Mucosa of descending colon (tissue), 3 donors: ENCODE data around the gene LRRC43. TPM values are rescaled to one million over a fixed set of nuclear protein-coding genes. Genes with fewer than 3 reads are reported as not detected.
A peak's percentile ranks its signal among the peaks of the same experiment; 100 is the strongest.

Source experiments
- ATAC-seq: fragments of 200-7000 bp; cut with Tn5 transposase; one replicate; pipeline ENCODE4 v1.9.1; 2020; ENCODE audit warnings: mild to moderate bottlenecking, moderate library complexity
- DNase-seq, 3 donors: peaks; one replicate each; pipeline ENCODE4 v3.0.0-alpha.2; 2020
- H3K36me3 ChIP-seq: fragments of 200-600 bp; one replicate; pipeline ENCODE4 v1.8.0; 2021; ENCODE audit warnings: low read depth, mild to moderate bottlenecking
- H3K4me1 ChIP-seq: fragments of 200-600 bp; one replicate; pipeline ENCODE4 v1.8.0; 2021; ENCODE audit warnings: low read depth, mild to moderate bottlenecking
- H3K4me3 ChIP-seq: fragments of 200-600 bp; one replicate; pipeline ENCODE4 v1.8.0; 2021; ENCODE audit warnings: mild to moderate bottlenecking
- H3K9me3 ChIP-seq: fragments of 200-600 bp; one replicate; pipeline ENCODE4 v1.8.0; 2021; ENCODE audit warnings: mild to moderate bottlenecking
- CTCF ChIP-seq: fragments of 200-600 bp; IDR thresholded peaks from one replicate; pipeline ENCODE4 v1.8.0; 2022; ENCODE audit warnings: antibody characterized with exemption, mild to moderate bottlenecking
- intact Hi-C, 2 donors: fragments of 100-400 bp; cut with DNase I in 1 of 2; cut with micrococcal nuclease in 1 of 2; formaldehyde crosslinking; loops; one replicate each; pipeline versions ENCODE4 v1.11.0 to v1.11.1; 2022; cut with DNase I, micrococcal nuclease
- total RNA-seq, 3 donors: library from RNA; stranded (reverse); fragmentation: NEBNext Ultra II Directional in 2 of 3; extraction: Animal tissue kit (Norgen Biotek cat#: 25700) in 2 of 3; gene quantifications; one replicate each; pipeline versions ENCODE4 v1.2.1 to v1.2.4, GENCODE V29; 2021 to 2023
- donor health status: DM: no; HTN: no; CAD: no; lungs with moderate emphysema.
- donor health status: DM: no; HTN: no; CAD: no.
- donor health status: DM: no; HTN: yes; CAD: no.

Gene LRRC43
- total RNA-seq, 3 donors from 2014 or later, result 0.19 to 0.51 TPM; not detected in 1

GRCh38 chr12:122148657-122149056 lies 34.3 kb upstream of the LRRC43 start:
- intact Hi-C loops, result no loop called here
- no peak overlapping the region for H3K4me3 ChIP-seq
- DNase-seq (no peak), ATAC-seq (peak; percentile 8)
- no peaks in the 10 kb centered on the region for H3K9me3 ChIP-seq
- no peaks in the 10 kb centered on the region for H3K4me1 ChIP-seq
- no peak for TF ChIP-seq CTCF
- no peaks in the 10 kb centered on the region for H3K36me3 ChIP-seq

GRCh38 chr12:122150127-122150681 lies 32.7 kb upstream of the LRRC43 start:
- no peak overlapping the region for H3K4me3 ChIP-seq
- no peaks in the 10 kb centered on the region for H3K9me3 ChIP-seq
- ATAC-seq (no peak), DNase-seq (no peak)
- intact Hi-C loops, result no loop called here
- H3K36me3 ChIP-seq, result no peaks in the 10 kb centered on the region
- H3K4me1 ChIP-seq, result no peaks in the 10 kb centered on the region
- TF ChIP-seq CTCF, result no peak

- DNase-seq (no peak), ATAC-seq (no peak)
- intact Hi-C loops, result no loop called here
- Histone ChIP-seq H3K9me3 (no peaks in the 10 kb centered on the region), H3K4me3 (no peak overlapping the region), H3K36me3 (no peaks in the 10 kb centered on the region), H3K4me1 (no peaks in the 10 kb centered on the region)
- no peak for TF ChIP-seq CTCF
Observed at GRCh38 chr12:122152754-122153153, 30.2 kb upstream of the LRRC43 start.

GRCh38 chr12:122155705-122156104 lies 27.2 kb upstream of the LRRC43 start:
- Histone ChIP-seq H3K9me3 (no peaks in the 10 kb centered on the region), H3K4me1 (no peaks in the 10 kb centered on the region), H3K4me3 (no peak overlapping the region), H3K36me3 (no peaks in the 10 kb centered on the region)
- ATAC-seq (no peak), DNase-seq (no peak)
- TF ChIP-seq CTCF, result no peak
- intact Hi-C loops, result no loop called here

- H3K9me3 ChIP-seq, result no peaks in the 10 kb centered on the region
Observed at GRCh38 chr12:122158700-122159285, 24.1 kb upstream of the LRRC43 start.

More at GRCh38 chr12:122158700-122159285, 24.1 kb upstream of the LRRC43 start:
- DNase-seq (no peak), ATAC-seq (no peak)
- intact Hi-C loops, result no loop called here
- Histone ChIP-seq H3K36me3 (no peaks in the 10 kb centered on the region), H3K4me3 (no peak overlapping the region), H3K4me1 (no peaks in the 10 kb centered on the region)
- no peak for TF ChIP-seq CTCF
